ENCODE measurements around the gene GPN3. TPM values are rescaled to one million over a fixed set of nuclear protein-coding genes. Genes with fewer than 3 reads are reported as not detected.

Gene GPN3
- total and polyA plus RNA-seq, 2 of the 13 experiments (the other 11 are each of a cell fraction or from before 2014, with no cell fraction given), result 28.7 to 29.5 TPM

DNA sequence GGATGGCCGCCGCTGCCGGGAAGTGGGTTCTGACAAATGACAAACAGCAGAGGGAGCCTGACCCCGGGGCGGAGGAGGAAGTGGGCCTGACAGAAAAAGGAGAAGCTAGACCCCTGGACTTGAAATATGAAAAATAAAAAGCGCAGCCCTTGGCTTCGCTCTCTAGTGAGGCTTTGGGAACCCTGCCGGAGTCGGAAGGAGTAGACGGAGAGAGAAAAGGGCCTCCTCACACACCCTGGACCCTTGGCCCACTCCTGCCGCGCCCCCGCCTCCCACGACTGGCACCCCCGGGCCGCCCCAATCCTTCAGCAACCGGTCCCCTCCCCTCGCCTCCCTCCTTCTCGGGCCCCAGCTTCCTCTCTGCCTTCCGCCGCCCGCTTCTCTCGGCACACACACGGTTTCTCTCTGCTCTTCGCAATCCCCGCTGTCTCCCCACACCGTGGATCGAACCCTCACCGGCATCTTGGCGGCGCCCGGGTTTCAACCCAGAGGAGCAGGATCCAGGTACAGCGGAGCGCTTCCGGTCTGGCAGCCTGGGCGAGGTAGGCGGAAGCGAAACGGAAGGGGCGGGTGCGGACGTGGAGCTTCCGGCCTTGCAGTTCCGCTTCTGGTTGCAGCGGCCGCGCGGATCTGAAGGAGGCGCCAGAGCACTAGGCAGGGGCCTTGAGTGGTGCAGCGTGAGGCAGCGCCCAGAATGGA lies 18.1 kb downstream of the GPN3 start, which contains the start of gene ARPC3 (continued):
- TF ChIP-seq, protein P1, sequence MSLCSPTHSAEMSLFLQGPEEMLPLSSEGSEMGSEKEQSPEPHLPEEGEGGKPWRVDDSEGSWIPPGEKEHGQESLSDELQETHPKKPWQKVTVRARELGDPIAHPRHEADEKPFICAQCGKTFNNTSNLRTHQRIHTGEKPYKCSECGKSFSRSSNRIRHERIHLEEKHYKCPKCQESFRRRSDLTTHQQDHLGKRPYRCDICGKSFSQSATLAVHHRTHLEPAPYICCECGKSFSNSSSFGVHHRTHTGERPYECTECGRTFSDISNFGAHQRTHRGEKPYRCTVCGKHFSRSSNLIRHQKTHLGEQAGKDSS (CRISPR knock-in tag; IDR thresholded peaks at IDR 0.05; ENCODE audit: borderline replicate concordance, low read depth), result no peak
- TF ChIP-seq, protein P2, sequence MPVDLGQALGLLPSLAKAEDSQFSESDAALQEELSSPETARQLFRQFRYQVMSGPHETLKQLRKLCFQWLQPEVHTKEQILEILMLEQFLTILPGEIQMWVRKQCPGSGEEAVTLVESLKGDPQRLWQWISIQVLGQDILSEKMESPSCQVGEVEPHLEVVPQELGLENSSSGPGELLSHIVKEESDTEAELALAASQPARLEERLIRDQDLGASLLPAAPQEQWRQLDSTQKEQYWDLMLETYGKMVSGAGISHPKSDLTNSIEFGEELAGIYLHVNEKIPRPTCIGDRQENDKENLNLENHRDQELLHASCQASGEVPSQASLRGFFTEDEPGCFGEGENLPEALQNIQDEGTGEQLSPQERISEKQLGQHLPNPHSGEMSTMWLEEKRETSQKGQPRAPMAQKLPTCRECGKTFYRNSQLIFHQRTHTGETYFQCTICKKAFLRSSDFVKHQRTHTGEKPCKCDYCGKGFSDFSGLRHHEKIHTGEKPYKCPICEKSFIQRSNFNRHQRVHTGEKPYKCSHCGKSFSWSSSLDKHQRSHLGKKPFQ (CRISPR knock-in tag; IDR thresholded peaks at IDR 0.05; ENCODE audit: insufficient replicate concordance), result no peak
- TF ChIP-seq JUND (CRISPR knock-in tag; IDR thresholded peaks at IDR 0.05) (no peak), ZNF335 (CRISPR knock-in tag; IDR thresholded peaks at IDR 0.05) (0 out of 2 replicates have a peak, but pooled peaks have one; percentile 22), ZSCAN21 (CRISPR knock-in tag; IDR thresholded peaks at IDR 0.05; ENCODE audit: borderline replicate concordance) (no peak), SRY (CRISPR knock-in tag; IDR thresholded peaks at IDR 0.05) (0 out of 2 replicates have a peak, but pooled peaks have one; percentile 56), MAFF (IDR thresholded peaks at IDR 0.05; ENCODE audit: low read depth, low read length) (no peak), SOX6 (IDR thresholded peaks at IDR 0.05) (no peak), SOX6 (CRISPR knock-in tag; IDR thresholded peaks at IDR 0.05) (peak; percentile 51), SNAPC2 (CRISPR knock-in tag; IDR thresholded peaks at IDR 0.05) (peak; percentile 34; the same call in 1 of the 2 replicates), ZNF75D (CRISPR knock-in tag; IDR thresholded peaks at IDR 0.05; ENCODE audit: borderline replicate concordance) (no peak), GFI1 (CRISPR knock-in tag; IDR thresholded peaks at IDR 0.05; ENCODE audit: borderline replicate concordance) (no peak), ZNF253 (CRISPR knock-in tag; IDR thresholded peaks at IDR 0.05; ENCODE audit: borderline replicate concordance) (no peak), RBM22 (optimal IDR thresholded peaks at IDR 0.05; ENCODE audit: low read length) (no peak)
- TF ChIP-seq, protein P3, sequence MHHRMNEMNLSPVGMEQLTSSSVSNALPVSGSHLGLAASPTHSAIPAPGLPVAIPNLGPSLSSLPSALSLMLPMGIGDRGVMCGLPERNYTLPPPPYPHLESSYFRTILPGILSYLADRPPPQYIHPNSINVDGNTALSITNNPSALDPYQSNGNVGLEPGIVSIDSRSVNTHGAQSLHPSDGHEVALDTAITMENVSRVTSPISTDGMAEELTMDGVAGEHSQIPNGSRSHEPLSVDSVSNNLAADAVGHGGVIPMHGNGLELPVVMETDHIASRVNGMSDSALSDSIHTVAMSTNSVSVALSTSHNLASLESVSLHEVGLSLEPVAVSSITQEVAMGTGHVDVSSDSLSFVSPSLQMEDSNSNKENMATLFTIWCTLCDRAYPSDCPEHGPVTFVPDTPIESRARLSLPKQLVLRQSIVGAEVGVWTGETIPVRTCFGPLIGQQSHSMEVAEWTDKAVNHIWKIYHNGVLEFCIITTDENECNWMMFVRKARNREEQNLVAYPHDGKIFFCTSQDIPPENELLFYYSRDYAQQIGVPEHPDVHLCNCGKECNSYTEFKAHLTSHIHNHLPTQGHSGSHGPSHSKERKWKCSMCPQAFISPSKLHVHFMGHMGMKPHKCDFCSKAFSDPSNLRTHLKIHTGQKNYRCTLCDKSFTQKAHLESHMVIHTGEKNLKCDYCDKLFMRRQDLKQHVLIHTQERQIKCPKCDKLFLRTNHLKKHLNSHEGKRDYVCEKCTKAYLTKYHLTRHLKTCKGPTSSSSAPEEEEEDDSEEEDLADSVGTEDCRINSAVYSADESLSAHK (CRISPR knock-in tag; IDR thresholded peaks at IDR 0.05; ENCODE audit: borderline replicate concordance), result no peak
- TF ChIP-seq, protein P4, sequence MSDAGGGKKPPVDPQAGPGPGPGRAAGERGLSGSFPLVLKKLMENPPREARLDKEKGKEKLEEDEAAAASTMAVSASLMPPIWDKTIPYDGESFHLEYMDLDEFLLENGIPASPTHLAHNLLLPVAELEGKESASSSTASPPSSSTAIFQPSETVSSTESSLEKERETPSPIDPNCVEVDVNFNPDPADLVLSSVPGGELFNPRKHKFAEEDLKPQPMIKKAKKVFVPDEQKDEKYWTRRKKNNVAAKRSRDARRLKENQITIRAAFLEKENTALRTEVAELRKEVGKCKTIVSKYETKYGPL (CRISPR knock-in tag; IDR thresholded peaks at IDR 0.05), result 0 out of 2 replicates have a peak, but pooled peaks have one; percentile 22
- TF ChIP-seq, protein P5, sequence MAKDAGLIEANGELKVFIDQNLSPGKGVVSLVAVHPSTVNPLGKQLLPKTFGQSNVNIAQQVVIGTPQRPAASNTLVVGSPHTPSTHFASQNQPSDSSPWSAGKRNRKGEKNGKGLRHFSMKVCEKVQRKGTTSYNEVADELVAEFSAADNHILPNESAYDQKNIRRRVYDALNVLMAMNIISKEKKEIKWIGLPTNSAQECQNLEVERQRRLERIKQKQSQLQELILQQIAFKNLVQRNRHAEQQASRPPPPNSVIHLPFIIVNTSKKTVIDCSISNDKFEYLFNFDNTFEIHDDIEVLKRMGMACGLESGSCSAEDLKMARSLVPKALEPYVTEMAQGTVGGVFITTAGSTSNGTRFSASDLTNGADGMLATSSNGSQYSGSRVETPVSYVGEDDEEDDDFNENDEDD (CRISPR knock-in tag; IDR thresholded peaks at IDR 0.05; ENCODE audit: borderline replicate concordance), result peak; percentile 61; the same call in 1 of the 2 replicates
- TF ChIP-seq, protein P6, sequence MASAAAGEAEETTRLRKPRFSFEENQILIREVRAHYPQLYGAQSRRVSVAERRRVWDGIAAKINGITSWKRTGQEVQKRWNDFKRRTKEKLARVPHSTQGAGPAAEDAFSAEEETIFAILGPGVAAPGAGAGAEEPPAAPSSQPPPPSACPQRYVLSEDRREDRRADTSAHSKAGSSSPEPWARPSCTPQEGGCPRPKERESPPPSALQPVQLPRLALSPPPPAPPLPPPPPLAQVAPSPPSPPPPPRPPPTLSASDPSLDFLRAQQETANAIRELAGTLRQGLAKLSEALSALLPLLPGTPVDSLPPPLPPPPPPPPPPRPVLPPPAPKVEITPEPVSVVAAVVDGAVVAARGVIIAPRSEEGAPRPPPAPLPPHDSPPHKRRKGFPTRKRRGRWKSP (CRISPR knock-in tag; IDR thresholded peaks at IDR 0.05), result no peak

Measured in HepG2 (cell line).